ENCODE measurements around the gene TNP2.
"Not testable (repeated sequence)": the region's sequence is repeated elsewhere in the genome, so short reads cannot be mapped to it uniquely, and the experiment has no call there.

Gene TNP2

DNA sequence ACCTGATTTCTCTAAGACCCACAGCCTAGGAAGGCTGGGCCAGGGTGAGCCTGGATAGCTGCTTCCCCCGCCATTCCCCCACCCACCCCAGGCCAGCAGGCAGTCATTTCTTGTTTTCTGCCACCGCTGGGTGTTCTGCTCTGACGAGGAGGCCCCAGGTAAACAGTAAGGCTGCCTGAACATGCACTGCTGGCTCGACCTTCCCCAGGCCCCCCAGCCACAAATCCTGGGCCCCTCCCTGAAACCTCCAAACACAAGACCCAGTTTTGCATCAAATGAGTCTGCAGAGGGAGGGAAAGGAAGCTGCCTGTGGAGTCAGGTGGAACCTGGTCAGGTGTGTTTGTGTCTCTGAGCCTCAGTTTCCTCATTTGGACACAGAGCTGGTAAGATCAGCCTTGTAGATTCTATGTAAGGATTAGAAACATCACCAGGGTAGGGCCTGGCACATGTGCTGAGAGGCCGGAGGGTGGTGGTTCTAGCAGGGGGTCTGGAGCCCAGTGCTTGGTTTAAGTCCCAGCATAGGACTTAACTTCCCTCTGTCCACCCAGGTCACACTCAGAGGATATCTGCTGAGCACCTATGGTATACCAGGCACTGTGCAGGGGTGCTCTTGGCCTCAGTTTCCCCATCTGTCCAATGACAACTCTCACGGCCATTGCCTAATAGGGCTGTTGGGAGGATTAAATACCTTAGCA is 30.9 kb upstream of the TNP2 start:
- DNase-seq (ENCODE audit: low read depth) = no peak

DNA sequence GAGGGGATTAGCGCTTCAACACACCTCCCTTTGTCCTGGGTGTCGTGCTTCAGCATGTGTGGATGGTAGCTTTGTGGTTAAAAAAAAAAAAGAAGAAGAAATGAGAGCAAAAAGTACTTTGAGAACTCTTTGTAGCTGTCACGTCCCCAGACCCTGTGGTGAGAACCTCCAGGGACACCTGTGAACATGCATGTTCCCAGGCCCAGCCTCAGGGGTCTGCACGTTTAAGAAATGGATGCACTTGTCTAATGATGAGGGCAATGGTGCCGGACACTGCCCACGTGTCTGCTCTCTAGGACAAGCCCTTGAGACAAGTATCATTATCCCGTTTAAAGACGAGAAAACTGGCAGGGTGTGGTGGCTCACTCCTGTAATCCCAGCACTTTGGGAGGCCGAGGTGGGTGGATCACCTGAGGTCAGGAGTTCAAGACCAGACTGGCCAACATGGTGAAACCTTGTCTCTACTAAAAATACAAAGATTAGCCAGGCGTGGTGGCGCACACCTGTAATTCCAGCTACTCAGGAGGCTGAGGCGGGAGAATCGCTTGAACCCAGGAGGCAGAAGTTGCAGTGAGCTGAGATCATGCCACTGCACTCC is 29.9 kb upstream of the TNP2 start:
- DNase-seq (ENCODE audit: low read depth) = not testable (repeated sequence)

DNA sequence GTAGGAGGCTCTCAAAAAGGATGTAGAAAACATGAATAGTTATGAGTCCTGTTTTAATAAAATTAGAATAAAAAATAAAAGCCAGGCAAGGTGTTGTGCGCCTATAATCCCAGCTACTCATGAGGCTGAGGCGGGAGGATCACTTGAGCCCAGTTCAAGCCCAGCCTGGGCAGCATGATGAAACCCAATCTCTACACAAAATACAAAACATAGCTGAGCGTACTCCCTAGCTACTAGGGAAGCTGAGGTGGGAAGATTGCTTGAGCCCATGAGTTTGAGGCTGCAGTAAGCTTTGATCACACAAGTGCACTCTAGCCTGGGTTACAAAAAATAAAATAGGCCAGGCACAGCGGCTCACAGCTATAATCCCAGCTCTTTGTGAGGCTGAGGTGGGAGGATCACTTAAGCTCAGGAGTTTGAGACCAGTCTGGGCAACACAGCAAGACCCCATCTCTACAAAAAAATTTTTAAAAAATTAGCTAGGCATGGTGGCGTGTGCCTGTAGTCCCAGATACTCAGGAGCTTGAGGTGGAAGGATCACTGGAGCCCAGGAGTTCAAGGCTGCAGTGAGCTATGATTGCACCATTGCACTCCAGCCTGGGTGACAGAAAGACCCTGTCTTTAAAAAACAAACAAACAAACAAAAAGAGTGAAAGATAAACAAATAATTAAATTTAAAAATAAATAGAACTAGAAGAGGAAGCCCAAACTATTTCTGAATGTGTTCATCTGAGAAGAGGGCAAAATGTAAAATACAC is 29.2 kb upstream of the TNP2 start:
- no peak for DNase-seq (ENCODE audit: low read depth)

DNA sequence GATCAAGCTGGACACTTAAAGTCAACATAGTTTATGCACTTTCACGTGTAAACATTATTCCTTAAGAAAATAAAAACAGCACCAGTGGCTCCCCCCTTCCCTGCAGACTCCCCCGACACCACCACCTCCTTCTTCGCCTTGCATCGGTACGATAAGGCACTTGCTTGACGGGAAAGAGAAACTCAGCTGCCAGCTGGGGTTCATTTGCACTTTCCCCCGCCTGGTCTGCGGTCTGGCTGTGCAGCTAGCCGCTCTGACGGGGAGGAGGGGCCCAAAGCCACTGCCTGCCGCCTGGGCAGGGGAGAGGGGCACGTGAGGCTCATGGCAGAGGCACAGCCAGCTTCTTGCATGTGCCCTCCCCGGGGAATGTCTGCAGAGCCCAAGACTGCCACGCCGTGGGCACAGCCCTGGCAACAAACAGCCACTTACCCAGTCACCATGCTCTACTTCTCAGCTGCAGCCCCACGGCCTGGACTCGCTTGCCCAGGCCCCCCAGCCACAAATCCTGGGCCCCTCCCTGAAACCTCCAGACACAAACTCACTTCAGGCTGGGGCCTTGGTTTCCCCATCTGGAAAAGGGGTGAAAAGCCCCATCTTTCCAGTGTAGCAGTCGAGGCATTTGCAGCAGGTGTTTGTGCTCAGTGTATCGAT is 28.5 kb upstream of the TNP2 start:
- DNase-seq (ENCODE audit: low read depth) = no peak

DNA sequence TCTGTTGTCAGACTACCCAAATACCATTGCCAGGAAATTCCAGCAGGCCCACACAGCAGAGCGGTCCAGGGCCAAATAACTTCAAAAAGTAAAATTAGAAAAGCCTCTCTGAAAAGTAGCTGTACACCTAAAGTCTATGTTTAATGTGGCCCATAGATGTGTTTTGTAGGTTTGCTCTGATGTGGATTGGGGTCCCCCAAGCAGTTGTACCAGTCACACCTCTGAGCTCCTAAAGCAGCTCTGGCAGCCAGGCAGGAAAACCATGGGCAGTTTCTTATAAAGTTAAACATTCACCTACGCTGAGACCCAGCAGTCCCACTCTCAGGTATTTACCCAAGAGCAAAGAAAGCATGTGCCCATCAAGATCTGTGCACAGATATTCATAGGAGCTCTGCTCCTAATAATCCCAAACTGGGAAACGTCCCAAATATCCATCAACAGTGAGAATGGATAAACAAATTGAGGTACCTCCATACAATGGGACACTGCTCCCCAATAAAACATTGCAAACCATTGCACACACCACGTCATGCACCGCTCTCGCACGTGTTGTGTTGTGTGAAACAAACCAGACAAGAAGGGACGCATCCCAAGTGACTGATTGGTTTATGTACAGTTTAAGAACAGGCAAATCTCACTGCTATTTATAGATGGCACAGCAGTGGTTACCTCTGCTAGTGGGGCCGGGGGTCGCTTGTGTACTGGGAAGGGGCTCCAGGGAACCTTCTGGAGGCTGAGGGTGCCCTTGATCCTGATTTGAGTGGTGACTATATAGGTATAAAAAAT is 27.8 kb upstream of the TNP2 start:
- no peak for DNase-seq (ENCODE audit: low read depth)

- no peak for DNase-seq (ENCODE audit: low read depth)
Measured at GRCh38 chr16:11296351-11296705, 27.2 kb upstream of the TNP2 start.

DNA sequence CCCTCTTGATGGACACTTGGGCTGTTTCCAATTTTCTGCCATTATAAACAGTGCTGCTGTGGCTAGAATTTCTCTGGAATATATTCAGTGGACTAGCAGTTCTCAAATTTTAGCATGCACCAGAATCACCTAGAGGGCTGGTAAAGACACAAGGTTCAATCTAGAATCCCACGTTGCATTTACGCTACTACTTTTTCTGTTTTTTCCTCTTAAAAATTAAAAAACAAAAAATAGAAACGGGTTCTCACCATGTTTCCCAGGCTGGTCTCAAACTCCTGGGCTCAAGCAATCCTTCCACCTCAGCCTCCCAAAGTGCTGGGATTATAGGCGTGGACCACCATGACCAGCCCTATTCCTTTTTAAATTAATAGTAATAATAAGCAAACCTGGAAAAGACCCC is 26.5 kb upstream of the TNP2 start:
- DNase-seq (ENCODE audit: low read depth) = no peak

GRCh38 chr16:11292076-11292748 is 23.1 kb upstream of the TNP2 start:
- DNase-seq (ENCODE audit: low read depth) = no peak

- DNase-seq (ENCODE audit: low read depth) = no peak
Measured at GRCh38 chr16:11291091-11291703, 22.1 kb upstream of the TNP2 start.

DNA sequence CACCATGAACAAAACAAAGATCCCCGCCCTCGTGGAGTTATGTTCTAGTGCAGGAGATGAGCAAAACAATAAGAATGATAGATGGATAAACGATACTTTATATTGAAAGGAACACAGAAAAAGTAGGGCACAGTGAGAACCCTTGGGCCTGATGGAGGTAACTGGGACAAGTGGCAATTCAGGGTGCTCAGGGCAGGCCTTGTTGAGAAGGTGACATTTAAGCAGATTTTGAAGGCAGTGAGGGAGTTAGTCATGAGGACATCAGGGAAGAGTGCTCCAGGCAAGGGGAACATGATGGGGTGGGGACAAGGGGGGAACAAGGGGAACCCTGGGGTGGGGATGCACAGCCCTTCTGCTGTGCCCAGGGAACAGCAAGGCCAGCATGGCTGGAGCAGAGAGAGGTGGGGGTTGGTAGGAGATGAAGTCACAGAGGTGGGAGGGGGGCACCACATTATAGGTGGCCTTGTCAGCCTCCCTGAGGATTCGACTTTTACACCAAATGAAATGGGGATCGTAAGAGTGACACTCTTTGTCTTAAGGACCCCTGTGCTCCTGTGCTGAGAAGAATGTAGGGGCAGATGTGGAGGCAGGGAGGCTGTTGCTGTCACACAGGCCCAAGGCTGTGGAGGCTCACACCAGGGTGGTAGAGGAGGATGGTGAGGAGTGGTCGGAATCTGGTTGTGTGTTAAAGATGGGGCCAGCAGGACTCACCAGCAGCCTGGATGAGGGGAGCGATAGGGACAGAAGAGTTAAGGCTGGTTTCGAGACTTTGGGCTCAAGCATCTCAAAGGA is 21.2 kb upstream of the TNP2 start:
- DNase-seq (ENCODE audit: low read depth) = no peak

GRCh38 chr16:11289696-11290095 is 20.6 kb upstream of the TNP2 start:
- not testable (repeated sequence) for DNase-seq (ENCODE audit: low read depth)

DNA sequence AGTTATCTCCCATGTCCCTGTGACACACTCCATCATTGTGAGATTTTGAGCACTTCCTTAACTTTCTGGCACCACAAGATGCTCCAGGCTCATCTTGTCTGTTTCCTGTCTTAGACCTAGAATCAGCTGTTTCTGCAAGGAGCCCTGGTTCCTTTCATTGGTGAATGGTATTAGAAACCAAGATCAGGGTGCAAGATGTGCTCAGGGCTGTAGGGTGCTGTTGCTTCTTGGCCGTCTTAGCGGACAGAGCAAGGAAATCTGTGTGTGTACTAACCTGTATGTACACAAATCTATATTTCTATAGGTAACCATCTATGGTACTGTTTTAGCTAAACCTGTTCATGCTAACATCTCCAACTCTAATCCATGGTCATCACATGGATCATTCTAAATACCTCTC is 20.1 kb upstream of the TNP2 start:
- DNase-seq (ENCODE audit: low read depth) = no peak

DNA sequence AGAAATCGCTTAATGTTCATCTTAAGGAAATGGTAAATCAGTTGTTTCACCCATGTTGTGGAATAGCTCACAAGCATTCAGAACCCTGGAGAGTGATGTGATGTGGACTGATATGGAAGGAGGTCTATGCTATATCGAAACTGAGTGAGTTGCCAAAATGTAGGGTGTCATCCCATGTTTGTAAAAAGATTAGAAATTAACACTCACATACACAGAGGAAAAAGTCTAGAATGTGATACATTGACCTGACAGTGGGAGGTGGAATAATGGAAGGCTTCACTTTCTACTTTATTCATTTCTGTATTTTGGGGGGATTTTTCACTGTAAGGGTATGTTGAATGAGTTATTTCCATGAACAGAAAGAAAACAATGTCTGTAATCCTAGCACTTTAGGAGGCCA is 16.7 kb upstream of the TNP2 start:
- no peak for DNase-seq (ENCODE audit: low read depth)

DNA sequence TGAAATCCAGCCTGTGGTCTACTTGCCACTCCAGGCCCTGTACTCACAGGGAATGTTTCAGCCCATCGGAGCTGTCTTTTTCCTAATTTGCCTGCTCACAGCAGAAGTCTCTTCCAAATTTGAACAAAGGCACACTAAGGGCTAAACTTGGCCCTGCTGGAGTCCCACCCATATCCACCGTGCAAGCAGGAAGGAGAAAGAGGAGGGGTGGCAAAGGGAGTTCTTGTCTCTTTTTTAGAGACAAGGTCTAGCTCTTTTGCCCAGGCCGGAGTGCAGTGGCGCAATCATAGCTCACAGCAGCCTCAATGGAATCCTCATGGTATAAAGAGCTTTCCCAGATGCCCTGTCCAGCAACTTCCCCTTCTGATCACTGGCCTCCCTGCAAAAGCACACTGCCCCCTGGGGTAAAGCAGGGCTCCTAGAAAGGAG is 14.7 kb upstream of the TNP2 start:
- DNase-seq (ENCODE audit: low read depth) = peak; percentile 9

- DNase-seq (ENCODE audit: low read depth) = no peak
Measured at GRCh38 chr16:11280616-11281522, 11.7 kb upstream of the TNP2 start, which contains the start of gene PRM1. Gene PRM1 (minus strand): TSS chr16:11281330. CDS start chr16:11281238, 92 bp downstream.

DNA sequence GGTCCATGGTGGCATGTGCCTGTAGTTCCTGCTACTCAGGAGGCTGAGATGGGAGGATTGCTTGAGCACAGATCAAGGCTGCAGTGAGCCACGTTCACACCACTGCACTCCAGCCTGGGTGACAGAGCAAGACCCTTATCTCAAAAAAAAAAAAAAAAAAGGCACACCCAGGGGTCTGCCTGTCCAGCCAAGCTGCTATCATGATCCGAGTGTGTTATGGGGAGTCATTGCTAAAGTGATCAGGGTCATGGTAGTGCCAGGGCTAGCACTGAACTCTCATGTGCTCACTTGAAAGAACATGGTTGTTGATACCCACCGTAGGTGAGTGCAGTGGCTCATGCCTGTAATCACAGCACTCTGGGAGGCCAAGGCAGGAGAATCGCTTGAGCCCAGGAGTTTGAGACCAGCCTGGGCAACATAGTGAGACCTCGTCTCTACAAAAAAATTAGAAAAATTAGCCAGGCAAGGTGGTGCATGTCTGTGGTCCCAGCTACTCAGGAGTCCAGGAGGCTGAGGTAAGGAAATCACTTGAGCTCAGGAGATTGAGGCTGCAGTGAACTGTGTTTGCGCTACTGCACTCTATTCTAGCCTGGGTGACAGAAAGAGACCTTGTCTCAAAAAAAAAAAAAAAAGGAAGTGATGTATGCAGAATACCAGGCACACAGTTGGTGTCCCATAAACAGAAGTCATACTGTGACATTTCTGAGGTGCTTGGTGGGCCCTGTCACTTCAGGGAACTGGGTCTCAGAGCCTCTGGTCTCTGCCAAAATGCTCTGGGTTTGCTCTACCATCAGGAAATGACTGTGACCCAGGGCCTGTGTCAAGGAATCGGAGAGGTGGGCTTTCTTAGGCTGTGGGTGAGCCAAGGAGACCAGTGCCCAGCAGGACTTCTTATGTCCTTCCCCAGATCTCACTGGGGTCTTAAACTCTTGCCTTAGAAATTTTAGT is 9.8 kb upstream of the TNP2 start:
- DNase-seq (ENCODE audit: low read depth) = no peak

DNA sequence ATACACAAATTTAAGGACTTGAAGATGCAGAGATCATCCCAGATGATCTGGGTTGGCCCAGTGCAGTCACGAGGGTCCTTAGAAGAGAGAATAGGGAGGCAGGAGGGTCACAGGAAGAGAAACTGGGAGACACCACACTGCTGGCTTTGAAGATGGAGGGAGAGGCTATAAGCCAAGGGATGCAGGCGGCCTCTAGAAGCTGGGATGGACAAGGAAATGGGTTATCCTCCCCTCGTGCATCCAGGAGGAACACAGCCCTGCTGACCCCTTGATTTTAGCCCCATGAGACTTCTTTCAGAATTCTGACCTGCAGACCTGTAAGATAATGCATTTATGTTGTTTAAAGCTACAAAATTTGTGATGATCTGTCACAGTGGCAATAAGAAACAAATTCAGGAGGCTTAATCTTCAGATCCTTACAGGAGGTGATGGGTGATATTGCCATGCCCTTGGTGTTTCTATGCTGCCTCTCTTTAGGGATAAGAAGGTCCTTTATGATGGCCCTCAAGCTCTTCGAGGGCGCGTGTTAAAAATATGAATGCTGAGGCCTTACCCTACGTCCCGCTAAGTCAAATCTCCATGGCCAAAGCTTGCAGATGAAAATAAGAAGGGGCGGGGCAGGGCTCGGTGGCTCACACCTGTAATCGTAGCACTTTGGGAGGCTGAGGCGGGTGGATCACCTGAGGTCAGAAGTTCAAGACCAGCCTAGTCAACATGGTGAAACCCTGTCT is 8.6 kb upstream of the TNP2 start:
- DNase-seq (ENCODE audit: low read depth) = no peak

Data from GM04504 (cell line).